ENCODE results near the gene CYP2W1.
"Not testable (repeated sequence)": the region's sequence is repeated elsewhere in the genome, so short reads cannot be mapped to it uniquely, and the experiment has no call there.

CYP2W1 gene

GRCh38 chr7:1024876-1025742, 42.1 kb downstream of the CYP2W1 start:
- DNase-seq (ENCODE audit: extremely low read depth in 1 of 2, low read depth in 1 of 2), result no peak

- DNase-seq (ENCODE audit: extremely low read depth in 1 of 2, low read depth in 1 of 2), result no peak
Observed at GRCh38 chr7:1025743-1026581, 43.0 kb downstream of the CYP2W1 start.

GRCh38 chr7:1026721-1027161, 43.8 kb downstream of the CYP2W1 start:
- DNase-seq (ENCODE audit: extremely low read depth in 1 of 2, low read depth in 1 of 2), result no peak

- no peak for DNase-seq (ENCODE audit: extremely low read depth in 1 of 2, low read depth in 1 of 2)
Observed at GRCh38 chr7:1027242-1028043, 44.5 kb downstream of the CYP2W1 start.

GRCh38 chr7:1028044-1028770, 45.2 kb downstream of the CYP2W1 start:
- peak; percentile 67 to 71 for DNase-seq (ENCODE audit: extremely low read depth in 1 of 2, low read depth in 1 of 2)

- peak in 1 of 2 donors; percentile 68 for DNase-seq (ENCODE audit: extremely low read depth in 1 of 2, low read depth in 1 of 2)
Observed at GRCh38 chr7:1028775-1029636, 46.0 kb downstream of the CYP2W1 start.

GRCh38 chr7:1029637-1030443, 46.9 kb downstream of the CYP2W1 start:
- no peak for DNase-seq (ENCODE audit: extremely low read depth in 1 of 2, low read depth in 1 of 2)

- no peak for DNase-seq (ENCODE audit: extremely low read depth in 1 of 2, low read depth in 1 of 2)
Observed at GRCh38 chr7:1030444-1031070, 47.6 kb downstream of the CYP2W1 start.

GRCh38 chr7:1031716-1032455, 48.9 kb downstream of the CYP2W1 start:
- no peak for DNase-seq (ENCODE audit: extremely low read depth in 1 of 2, low read depth in 1 of 2)

- DNase-seq (ENCODE audit: extremely low read depth in 1 of 2, low read depth in 1 of 2), result no peak
Observed at GRCh38 chr7:1032536-1033181, 49.7 kb downstream of the CYP2W1 start.

GRCh38 chr7:1033546-1034145, 50.7 kb downstream of the CYP2W1 start:
- no peak for DNase-seq (ENCODE audit: extremely low read depth in 1 of 2, low read depth in 1 of 2)

- DNase-seq (ENCODE audit: extremely low read depth in 1 of 2, low read depth in 1 of 2), result not testable (repeated sequence)
Observed at GRCh38 chr7:1034769-1035168, 51.8 kb downstream of the CYP2W1 start.

GRCh38 chr7:1036164-1036928, 53.4 kb downstream of the CYP2W1 start:
- not testable (repeated sequence) for DNase-seq (ENCODE audit: extremely low read depth in 1 of 2, low read depth in 1 of 2)

Measured in stimulated activated CD8-positive, alpha-beta memory T cell treated with anti-CD3 and anti-CD28 coated beads, Interleukin-7, amount 100 ng/mL, for 48 hours (primary cell).